OCI-LY3 (cell line): ENCODE data around the gene CXCL1.

Experiments used
- H2AFZ ChIP-seq: fragments of 200-600, 300-600 bp; shearing (Covaris generic); 2 replicates; pipeline ENCODE4 v1.6.0; 2014; ENCODE audit warnings: antibody characterized with exemption, low read depth, low read length
- H3K27ac ChIP-seq: fragments of 200-600, 300-600 bp; sonication (generic); 2 replicates; pipeline ENCODE4 v1.5.1; 2014; ENCODE audit warnings: mild to moderate bottlenecking, low read length, moderate library complexity, mixed read lengths
- H3K27me3 ChIP-seq: fragments of 200-600, 300-600 bp; sonication (generic); 2 replicates; pipeline ENCODE4 v1.6.1; 2014; ENCODE audit warnings: low read depth, low read length, mixed read lengths
- H3K36me3 ChIP-seq: fragments of 200-600, 300-600 bp; sonication (generic); replicated peaks from 2 replicates; pipeline ENCODE3; 2014; ENCODE audit warnings: low read depth, low read length, mixed read lengths
- H3K4me1 ChIP-seq: fragments of 300-600, 200-600 bp; sonication (generic); 2 replicates; pipeline ENCODE4 v1.6.1; 2014; ENCODE audit warnings: low read length, mixed read lengths
- H3K4me2 ChIP-seq: fragments of 200-600, 300-600 bp; sonication (generic); 2 replicates; pipeline ENCODE4 v1.6.1; 2014; ENCODE audit warnings: low read length, mixed read lengths
- H3K4me3 ChIP-seq: fragments of 300-600, 200-600 bp; sonication (generic); 2 replicates; pipeline ENCODE4 v1.5.1; 2014; ENCODE audit warnings: antibody characterized with exemption, mild to moderate bottlenecking, low read length, moderate library complexity
- H3K79me2 ChIP-seq: fragments of 300-600, 200-600 bp; shearing (Covaris generic); 2 replicates; pipeline ENCODE4 v1.6.1; 2014; ENCODE audit warnings: mild to moderate bottlenecking, low read length, mixed read lengths
- H3K9ac ChIP-seq: fragments of 300-600, 200-600 bp; shearing (Covaris generic); 2 replicates; pipeline ENCODE4 v1.6.0; 2014; ENCODE audit warnings: mild to moderate bottlenecking, low read length, moderate library complexity
- H3K9me3 ChIP-seq: fragments of 200-600, 300-600 bp; shearing (Covaris generic); 2 replicates; pipeline ENCODE4 v1.6.1; 2014; ENCODE audit warnings: low read length, mixed read lengths; ENCODE audit not compliant: insufficient read depth
- H4K20me1 ChIP-seq: fragments of 200-600, 300-600 bp; sonication (generic); 2 replicates; pipeline ENCODE4 v1.6.1; 2016; ENCODE audit warnings: low read length, mixed read lengths; ENCODE audit not compliant: insufficient read depth
- EZH2phosphoT487 ChIP-seq: fragments of 200-600 bp; shearing (Covaris generic); IDR thresholded peaks from 2 replicates; pipeline ENCODE4 v1.6.1; 2018; ENCODE audit warnings: antibody characterized with exemption, mixed run types, low read depth
- TF ChIP-seq, protein P1 (sequence below): fragments of 200-600, 300-600 bp; sonication (generic); IDR thresholded peaks from 2 replicates; pipeline ENCODE4 v1.5.1; 2014; ENCODE audit warnings: antibody characterized with exemption, low read length, low read depth

CXCL1 gene

DNA sequence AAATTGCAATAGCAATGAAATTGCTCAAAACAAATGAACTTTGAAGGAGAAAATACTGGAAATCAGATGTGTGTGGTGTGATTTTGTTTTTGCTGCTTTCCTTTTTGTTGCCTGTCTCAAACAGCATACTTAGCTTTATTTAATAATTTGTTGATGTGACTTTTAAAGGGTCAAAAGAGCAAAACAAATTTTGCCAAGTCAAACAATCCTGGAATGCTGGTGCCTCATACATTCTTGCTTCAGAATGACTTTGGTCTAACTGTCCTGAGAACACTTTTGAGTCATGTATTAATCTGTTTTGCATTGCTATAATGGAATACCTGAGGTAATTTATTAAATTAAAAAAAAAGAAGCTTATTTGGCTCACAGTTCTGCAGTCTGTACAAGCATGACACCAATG, 12.7 kb upstream of the CXCL1 start:
- no peaks in the 10 kb centered on the region for H3K9me3 ChIP-seq
- no peak overlapping the region for H2AFZ ChIP-seq
- H3K27ac ChIP-seq: no peak overlapping the region
- no peaks in the 10 kb centered on the region for H3K4me1 ChIP-seq
- H3K27me3 ChIP-seq: no peaks in the 10 kb centered on the region
- H3K9ac ChIP-seq: no peak overlapping the region
- no peaks in the 10 kb centered on the region for H4K20me1 ChIP-seq
- no peak overlapping the region for H3K4me3 ChIP-seq
- H3K79me2 ChIP-seq: no peaks in the 10 kb centered on the region
- no peak overlapping the region for H3K4me2 ChIP-seq
- TF ChIP-seq, protein P1, sequence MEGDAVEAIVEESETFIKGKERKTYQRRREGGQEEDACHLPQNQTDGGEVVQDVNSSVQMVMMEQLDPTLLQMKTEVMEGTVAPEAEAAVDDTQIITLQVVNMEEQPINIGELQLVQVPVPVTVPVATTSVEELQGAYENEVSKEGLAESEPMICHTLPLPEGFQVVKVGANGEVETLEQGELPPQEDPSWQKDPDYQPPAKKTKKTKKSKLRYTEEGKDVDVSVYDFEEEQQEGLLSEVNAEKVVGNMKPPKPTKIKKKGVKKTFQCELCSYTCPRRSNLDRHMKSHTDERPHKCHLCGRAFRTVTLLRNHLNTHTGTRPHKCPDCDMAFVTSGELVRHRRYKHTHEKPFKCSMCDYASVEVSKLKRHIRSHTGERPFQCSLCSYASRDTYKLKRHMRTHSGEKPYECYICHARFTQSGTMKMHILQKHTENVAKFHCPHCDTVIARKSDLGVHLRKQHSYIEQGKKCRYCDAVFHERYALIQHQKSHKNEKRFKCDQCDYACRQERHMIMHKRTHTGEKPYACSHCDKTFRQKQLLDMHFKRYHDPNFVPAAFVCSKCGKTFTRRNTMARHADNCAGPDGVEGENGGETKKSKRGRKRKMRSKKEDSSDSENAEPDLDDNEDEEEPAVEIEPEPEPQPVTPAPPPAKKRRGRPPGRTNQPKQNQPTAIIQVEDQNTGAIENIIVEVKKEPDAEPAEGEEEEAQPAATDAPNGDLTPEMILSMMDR: no peak
- TF ChIP-seq EZH2phosphoT487: no peak
- H3K36me3 ChIP-seq: no peaks in the 10 kb centered on the region

DNA sequence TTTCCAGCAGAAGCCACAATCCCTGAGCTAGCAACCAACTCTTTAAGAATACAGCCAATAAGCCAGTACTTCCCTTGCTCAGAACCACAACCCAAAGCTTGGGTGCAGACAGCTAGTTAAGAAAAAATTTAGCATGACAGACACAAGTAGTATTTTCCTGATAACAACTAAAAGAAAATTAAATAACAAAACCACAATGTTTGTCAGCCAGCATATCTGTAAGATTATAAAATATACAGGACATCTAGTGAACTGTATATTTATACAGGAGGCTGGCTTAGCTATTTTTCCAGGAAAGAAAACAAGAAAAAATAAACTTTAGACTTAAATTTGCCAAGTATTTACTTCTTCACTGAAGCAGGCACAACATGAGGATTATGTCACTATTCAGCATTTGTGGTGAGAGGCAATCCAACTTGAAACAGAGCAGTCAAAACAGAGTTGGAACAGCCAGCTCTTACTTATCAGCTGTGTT, 9.5 kb upstream of the CXCL1 start:
- H3K9ac ChIP-seq: no peak overlapping the region
- no peaks in the 10 kb centered on the region for H3K36me3 ChIP-seq
- no peak overlapping the region for H3K4me2 ChIP-seq
- H4K20me1 ChIP-seq: no peaks in the 10 kb centered on the region
- no peaks in the 10 kb centered on the region for H3K27me3 ChIP-seq
- H3K9me3 ChIP-seq: no peaks in the 10 kb centered on the region
- H3K27ac ChIP-seq: no peak overlapping the region
- H3K79me2 ChIP-seq: no peaks in the 10 kb centered on the region
- TF ChIP-seq, protein P1: no peak
- no peak for TF ChIP-seq EZH2phosphoT487
- no peak overlapping the region for H3K4me3 ChIP-seq
- H2AFZ ChIP-seq: no peak overlapping the region
- H3K4me1 ChIP-seq: no peaks in the 10 kb centered on the region

DNA sequence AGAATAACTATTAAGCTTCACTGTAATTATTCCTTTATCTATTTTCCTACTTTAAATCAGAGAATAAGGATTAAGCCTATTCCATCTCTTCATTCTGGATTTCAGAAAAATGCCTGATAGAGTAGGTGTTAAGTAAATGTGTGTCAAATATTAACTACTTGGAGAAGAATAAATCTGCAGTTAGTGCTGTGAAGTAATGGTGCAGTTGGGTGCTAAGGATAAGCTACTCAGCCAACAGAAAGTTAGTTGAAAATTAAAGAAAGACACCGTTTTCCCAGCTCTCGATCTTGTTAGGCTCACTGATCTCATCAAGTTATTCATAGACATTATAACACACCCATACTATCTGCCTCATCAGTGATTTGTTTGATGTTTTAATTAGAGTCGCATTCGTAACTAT, 9.0 kb upstream of the CXCL1 start:
- Histone ChIP-seq H3K4me1 (no peaks in the 10 kb centered on the region), H3K9me3 (no peaks in the 10 kb centered on the region), H3K4me2 (no peak overlapping the region), H3K79me2 (no peaks in the 10 kb centered on the region), H3K27ac (no peak overlapping the region), H3K36me3 (no peaks in the 10 kb centered on the region), H3K9ac (no peak overlapping the region), H3K27me3 (no peaks in the 10 kb centered on the region), H3K4me3 (no peak overlapping the region), H4K20me1 (no peaks in the 10 kb centered on the region), H2AFZ (no peak overlapping the region)
- TF ChIP-seq, protein P1: no peak
- TF ChIP-seq EZH2phosphoT487: no peak

DNA sequence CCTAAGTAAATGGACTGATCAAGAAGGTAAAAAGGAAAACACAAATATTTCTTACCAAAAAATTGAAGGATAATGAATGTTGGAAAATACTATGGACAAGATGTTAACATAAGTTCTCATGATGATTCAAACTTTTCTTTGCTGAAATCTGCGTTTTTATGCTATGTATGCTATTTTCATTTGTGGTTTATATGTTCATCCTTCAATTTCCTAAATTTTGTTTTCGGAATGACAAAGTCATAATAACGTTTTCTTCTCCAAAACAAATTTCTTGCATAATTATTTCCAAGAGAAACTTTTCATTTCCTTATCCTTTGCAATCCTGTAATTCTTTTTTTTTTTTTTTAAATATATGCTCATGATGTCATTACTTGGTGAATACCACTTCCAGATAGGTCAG, 8.3 kb upstream of the CXCL1 start:
- Histone ChIP-seq H2AFZ (no peak overlapping the region), H3K36me3 (no peaks in the 10 kb centered on the region), H3K4me1 (no peaks in the 10 kb centered on the region), H4K20me1 (no peaks in the 10 kb centered on the region), H3K4me2 (no peak overlapping the region), H3K9me3 (no peaks in the 10 kb centered on the region), H3K27me3 (no peaks in the 10 kb centered on the region; the same call in 1 of the 2 replicates), H3K27ac (no peak overlapping the region), H3K4me3 (no peak overlapping the region), H3K79me2 (no peaks in the 10 kb centered on the region), H3K9ac (no peak overlapping the region)
- TF ChIP-seq, protein P1: no peak
- TF ChIP-seq EZH2phosphoT487: no peak
